HG02870 (cell line): ENCODE data around the gene MCC.

Source experiments
- ATAC-seq: cut with Tn5 transposase; IDR thresholded peaks from one replicate; pipeline ENCODE4 v1.9.1; 2021; ENCODE audit warnings: mild to moderate bottlenecking, moderate library complexity; ENCODE audit not compliant: unreplicated experiment

Gene MCC

GRCh38 chr5:113487781-113488644, at the start of gene MCC:
MCC (minus strand) TSS chr5:113488453.
- ATAC-seq = no peak

- no peak for ATAC-seq
These were observed 43.4 kb upstream of the MCC start for GRCh38 chr5:113531481-113532159.

- no peak for ATAC-seq
These were observed 39.5 kb upstream of the MCC start for GRCh38 chr5:113527746-113528145.

- no peak for ATAC-seq
These were observed 38.2 kb upstream of the MCC start for GRCh38 chr5:113526421-113526820.

GRCh38 chr5:113524927-113525326, 36.7 kb upstream of the MCC start:
- ATAC-seq = peak; percentile 53

GRCh38 chr5:113523168-113523567, 34.9 kb upstream of the MCC start:
- no peak for ATAC-seq

- ATAC-seq = no peak
These were observed 32.6 kb upstream of the MCC start for GRCh38 chr5:113520899-113521298.

GRCh38 chr5:113520429-113520828, 32.2 kb upstream of the MCC start:
- peak; percentile 71 for ATAC-seq

- no peak for ATAC-seq
These were observed 31.2 kb upstream of the MCC start for GRCh38 chr5:113519412-113519811.

GRCh38 chr5:113518884-113519283, 30.6 kb upstream of the MCC start:
- ATAC-seq = no peak

- no peak for ATAC-seq
These were observed 26.0 kb upstream of the MCC start for GRCh38 chr5:113514289-113514635.

GRCh38 chr5:113513384-113514288, 25.4 kb upstream of the MCC start, which contains the start of gene YTHDC2:
YTHDC2 (plus strand) TSS chr5:113513694; CDS start chr5:113513896, 202 bp downstream.
- ATAC-seq = peak; percentile 97

- ATAC-seq = no peak
These were observed 24.1 kb upstream of the MCC start for GRCh38 chr5:113512341-113512740.

- no peak for ATAC-seq
These were observed 22.7 kb upstream of the MCC start for GRCh38 chr5:113510836-113511451.

GRCh38 chr5:113508756-113509155, 20.5 kb upstream of the MCC start:
- no peak for ATAC-seq

- ATAC-seq = no peak
These were observed 19.3 kb upstream of the MCC start for GRCh38 chr5:113507601-113508000.

- no peak for ATAC-seq
These were observed 16.9 kb upstream of the MCC start for GRCh38 chr5:113505181-113505580.

- ATAC-seq = no peak
These were observed 14.9 kb upstream of the MCC start for GRCh38 chr5:113503146-113503545.

GRCh38 chr5:113502073-113502472, 13.8 kb upstream of the MCC start:
- ATAC-seq = no peak

- no peak for ATAC-seq
These were observed 7.2 kb upstream of the MCC start for GRCh38 chr5:113495422-113495841.

- ATAC-seq = no peak
These were observed 5.2 kb upstream of the MCC start for GRCh38 chr5:113493446-113493845.
